SK-N-SH (cell line): ENCODE results near the gene SNRPF. TPM values are rescaled to one million over a fixed set of nuclear protein-coding genes. Genes with fewer than 3 reads are reported as not detected.
A peak's percentile ranks its signal among the peaks of the same experiment; 100 is the strongest.

Experiments
- CTCF ChIA-PET: fragments of 300-600, 350-600 bp; formaldehyde crosslinking; extraction: SDS; loops from one replicate; lab custom pipeline; 2021; lab: Yijun Ruan, JAX
- POLR2A ChIA-PET: fragments of 350-600 bp; sonication (Branson Sonifier 250); formaldehyde crosslinking; extraction: SDS; loops from one replicate; lab custom pipeline; 2020; ENCODE audit warnings: antibody characterized with exemption, inconsistent platforms; lab: Yijun Ruan, JAX
- DNase-seq: peaks from one replicate; pipeline ENCODE4 v3.0.0; 2012
- H2AFZ ChIP-seq: fragments of 200-600 bp; sonication (generic); 2 replicates; pipeline ENCODE4 v1.8.1; 2016; ENCODE audit warnings: antibody characterized with exemption, mild to moderate bottlenecking, low read depth
- H3F3A ChIP-seq: fragments of 200-600 bp; sonication (generic); replicated peaks from 2 replicates; pipeline ENCODE3; 2016; ENCODE audit warnings: antibody characterized with exemption, mild to moderate bottlenecking; ENCODE audit not compliant: insufficient read depth
- H3K27ac ChIP-seq, 2 experiments: fragments of 200-500 bp in 1 of 2; fragments of 200-600 bp in 1 of 2; sonication (Bioruptor generic) in 1 of 2; sonication (generic), shearing (Covaris generic) in 1 of 2; 2 replicates each; pipeline versions ENCODE4 v1.5.1 to v1.6.1; 2014 to 2016; ENCODE audit warnings: low read depth in 2 of 2, inconsistent platforms in 1 of 2, low read length in 1 of 2, mild to moderate bottlenecking in 1 of 2, mixed read lengths in 1 of 2
- H3K27me3 ChIP-seq: fragments of 200-600 bp; sonication (generic), shearing (Covaris generic); 2 replicates; pipeline ENCODE4 v1.6.1; 2016; ENCODE audit warnings: mixed run types; ENCODE audit not compliant: insufficient read depth
- H3K36me3 ChIP-seq, 2 experiments: fragments of 200-500 bp in 1 of 2; fragments of 200-600 bp in 1 of 2; sonication (Bioruptor generic) in 1 of 2; sonication (generic) in 1 of 2; replicated peaks in 1 of 2; 2 replicates each; pipeline versions ENCODE3 to v1.5.1; 2014 to 2016; ENCODE audit warnings: low read length in 1 of 2, mild to moderate bottlenecking in 1 of 2; ENCODE audit not compliant: insufficient read depth in 2 of 2, control insufficient read depth in 1 of 2
- H3K4me1 ChIP-seq, 2 experiments: fragments of 200-500 bp in 1 of 2; fragments of 200-600 bp in 1 of 2; sonication (Bioruptor generic) in 1 of 2; sonication (generic), shearing (Covaris generic) in 1 of 2; 2 replicates each; pipeline versions ENCODE4 v1.5.1 to v1.6.1; 2014 to 2016; ENCODE audit warnings: low read depth in 1 of 2, low read length in 1 of 2, mixed run types in 1 of 2; ENCODE audit not compliant: insufficient read depth in 2 of 2, control insufficient read depth in 1 of 2
- H3K4me2 ChIP-seq: fragments of 200-600 bp; sonication (generic), shearing (Covaris generic); 2 replicates; pipeline ENCODE4 v1.6.1; 2017; ENCODE audit warnings: mixed run types
- H3K4me3 ChIP-seq, 2 experiments: fragments of 200-500 bp in 1 of 2; fragments of 200-600 bp in 1 of 2; sonication (Bioruptor generic) in 1 of 2; sonication (generic), shearing (Covaris generic) in 1 of 2; 2 replicates each; pipeline versions ENCODE4 v1.5.1 to v1.8.1; 2014 to 2016; ENCODE audit warnings: low read depth in 2 of 2, inconsistent platforms in 1 of 2, low read length in 1 of 2, mild to moderate bottlenecking in 1 of 2, mixed read lengths in 1 of 2, moderate library complexity in 1 of 2
- H3K79me2 ChIP-seq: fragments of 200-600 bp; sonication (generic); 2 replicates; pipeline ENCODE4 v1.8.1; 2017; ENCODE audit warnings: mild to moderate bottlenecking; ENCODE audit not compliant: insufficient read depth
- H3K9ac ChIP-seq: fragments of 200-600 bp; sonication (generic); 2 replicates; pipeline ENCODE4 v1.6.1; 2017; ENCODE audit warnings: mixed run types
- H3K9me2 ChIP-seq: fragments of 200-600 bp; sonication (generic); 2 replicates; pipeline ENCODE4 v1.6.1; 2017; ENCODE audit warnings: mixed run types
- H3K9me3 ChIP-seq: fragments of 200-600 bp; sonication (generic); 2 replicates; pipeline ENCODE4 v1.6.1; 2017; ENCODE audit warnings: mixed run types, mild to moderate bottlenecking, moderate library complexity
- H4K20me1 ChIP-seq: fragments of 200-600 bp; sonication (generic); 2 replicates; pipeline ENCODE4 v1.6.1; 2017; ENCODE audit warnings: mild to moderate bottlenecking, mixed run types; ENCODE audit not compliant: insufficient read depth
- CHD2 ChIP-seq: fragments of 150-350 bp; IDR thresholded peaks from 2 replicates; pipeline ENCODE4 v1.6.1; 2018; ENCODE audit warnings: low read length; ENCODE audit not compliant: partially characterized antibody
- EP300 ChIP-seq, 2 experiments: IDR thresholded peaks; 2 replicates each; pipeline versions ENCODE4 v1.4.0 to v1.6.1; 2012; ENCODE audit warnings: borderline replicate concordance in 1 of 2, low read depth in 1 of 2, low read length in 1 of 2
- EZH2phosphoT487 ChIP-seq: fragments of 200-600 bp; sonication (generic); IDR thresholded peaks from 2 replicates; pipeline ENCODE4 v1.6.1; 2017; ENCODE audit warnings: low read depth, mixed run types, mild to moderate bottlenecking, antibody characterized with exemption, moderate library complexity, borderline replicate concordance
- FOSL2 ChIP-seq: IDR thresholded peaks from 2 replicates; pipeline ENCODE4 v1.4.0; 2012; ENCODE audit warnings: low read depth, mild to moderate bottlenecking, moderate library complexity, borderline replicate concordance
- GABPA ChIP-seq: IDR thresholded peaks from 2 replicates; pipeline ENCODE4 v1.4.0; 2012; ENCODE audit warnings: low read depth, mild to moderate bottlenecking
- GATA2 ChIP-seq: sonication (generic); formaldehyde crosslinking; IDR thresholded peaks from 2 replicates; pipeline ENCODE4 v1.5.0; 2020; ENCODE audit warnings: mild to moderate bottlenecking, missing genetic modification reagents
- IRF3 ChIP-seq: fragments of 150-350 bp; IDR thresholded peaks from 2 replicates; pipeline ENCODE4 v1.6.1; 2016; ENCODE audit warnings: mild to moderate bottlenecking, low read depth, low read length
- JUND ChIP-seq: IDR thresholded peaks from 2 replicates; pipeline ENCODE4 v1.4.0; 2012
- MAX ChIP-seq: IDR thresholded peaks from 2 replicates; pipeline ENCODE4 v1.4.0; 2012; ENCODE audit warnings: low read depth
- NRF1 ChIP-seq: IDR thresholded peaks from 2 replicates; pipeline ENCODE4 v1.6.1; 2012; ENCODE audit warnings: low read depth, mild to moderate bottlenecking, low read length
- PBX3 ChIP-seq: IDR thresholded peaks from 2 replicates; pipeline ENCODE4; 2012
- RAD21 ChIP-seq: IDR thresholded peaks from 2 replicates; pipeline ENCODE4 v1.6.1; 2012; ENCODE audit warnings: mild to moderate bottlenecking, low read length
- RFX5 ChIP-seq: IDR thresholded peaks from 2 replicates; pipeline ENCODE4 v1.6.1; 2012; ENCODE audit warnings: mild to moderate bottlenecking, improper control_type of control experiment, low read length
- RXRA ChIP-seq: IDR thresholded peaks from 2 replicates; pipeline ENCODE4 v1.4.0; 2012; ENCODE audit warnings: low read depth, mild to moderate bottlenecking, borderline replicate concordance
- SIN3A ChIP-seq: IDR thresholded peaks from 2 replicates; pipeline ENCODE4 v1.6.1; 2012; ENCODE audit warnings: low read depth, mild to moderate bottlenecking, low read length, moderate library complexity, borderline replicate concordance
- TAF1 ChIP-seq: IDR thresholded peaks from 2 replicates; pipeline ENCODE4 v1.6.1; 2012; ENCODE audit warnings: low read depth, mild to moderate bottlenecking, low read length, moderate library complexity, borderline replicate concordance
- TCF12 ChIP-seq: IDR thresholded peaks from 2 replicates; pipeline ENCODE4 v1.4.0; 2012
- TEAD4 ChIP-seq: IDR thresholded peaks from 2 replicates; pipeline ENCODE4 v1.4.0; 2012; ENCODE audit warnings: mild to moderate bottlenecking, borderline replicate concordance; ENCODE audit not compliant: insufficient read depth
- USF2 ChIP-seq: fragments of 150-350 bp; IDR thresholded peaks from 2 replicates; pipeline ENCODE4 v1.6.1; 2017; ENCODE audit warnings: antibody characterized with exemption, low read length, low read depth, borderline replicate concordance
- WGBS: methylation state at CpG from one replicate; pipeline ENCODE4 v1.1.6; 2017; ENCODE audit warnings: low lambda C conversion rate; 5-methylcytosine and 5-hydroxymethylcytosine counted together
- polyA plus RNA-seq, 3 experiments: library from polyadenylated mRNA; depleted of rRNA; stranded (reverse); fragments of >200 nt; gene quantifications; 2 replicates each; pipeline ENCODE4 v1.2.3, GENCODE V29; 2012

The SNRPF gene
- polyA plus RNA-seq, 1 of the 3 experiments (the other 2 are of a cell fraction) = 62.5 TPM

- TF ChIP-seq TCF12 (no peak), CHD2 (peak; percentile 97), GABPA (no peak), RXRA (no peak), IRF3 (peak; percentile 87), JUND (no peak), GATA2 (CRISPR knock-in tag) (no peak), RAD21 (peak; percentile 22; the same call in 1 of the 2 replicates), EZH2phosphoT487 (no peak), RFX5 (peak; percentile 27; the same call in 1 of the 2 replicates), PBX3 (no peak)
These were observed at the start of gene SNRPF (continued) for GRCh38 chr12:95858451-95859343.

GRCh38 chr12:95809000-95809680, 49.6 kb upstream of the SNRPF start:
- H2AFZ ChIP-seq = no peak overlapping the region
- H3K27me3 ChIP-seq = peaks cover 5% of the 10 kb centered on the region; the same call in 1 of the 2 replicates
- no peak overlapping the region for H3K9ac ChIP-seq
- H3K4me1 ChIP-seq = peaks cover 0 to 9% of the 10 kb centered on the region in 2 experiments; a peak in 2 of 4 replicates
- H4K20me1 ChIP-seq = no peaks in the 10 kb centered on the region
- H3K36me3 ChIP-seq = no peaks in the 10 kb centered on the region
- WGBS = 73% methylated on average over 7 of the region's 7 CpGs
- H3F3A ChIP-seq = peaks cover 16% of the 10 kb centered on the region
- ChIA-PET CTCF (interaction anchor here (1.5 to 3.2 kb wide), 3 partner anchors 12 to 227 kb away, joined by 4 to 17 read pairs (median 13); no protein-coding TSS in a partner anchor), POLR2A (no interaction called here)
- H3K4me2 ChIP-seq = no peak overlapping the region
- H3K9me2 ChIP-seq = no peaks in the 10 kb centered on the region
- H3K79me2 ChIP-seq = no peaks in the 10 kb centered on the region
- no peaks in the 10 kb centered on the region for H3K9me3 ChIP-seq
- no peak overlapping the region for H3K27ac ChIP-seq
- H3K4me3 ChIP-seq = no peak overlapping the region
- no peak for DNase-seq
- TF ChIP-seq TAF1 (no peak), FOSL2 (no peak), PBX3 (no peak), NRF1 (no peak), EP300 (IDR thresholded peaks at IDR 0.05; ENCODE audit: borderline replicate concordance in 1 of 2, low read depth in 1 of 2, low read length in 1 of 2) (no peak), RAD21 (no peak), JUND (no peak), USF2 (no peak), MAX (no peak), CHD2 (no peak), IRF3 (no peak), SIN3A (no peak), TEAD4 (no peak), EZH2phosphoT487 (no peak)
